Breast epithelium (tissue), 3 donors: ENCODE results near the gene ADPRH.

Source experiments
- CTCF ChIP-seq, 3 donors: fragments of 450-650 bp; IDR thresholded peaks; one replicate each; pipeline ENCODE4 v1.5.1; 2016 to 2017; ENCODE audit warnings: antibody characterized with exemption in 3 of 3, mild to moderate bottlenecking in 3 of 3, moderate library complexity in 3 of 3
- POLR2A ChIP-seq: fragments of 450-650 bp; IDR thresholded peaks from one replicate; pipeline ENCODE4 v1.6.1; 2016; ENCODE audit warnings: antibody characterized with exemption, mild to moderate bottlenecking, moderate library complexity
- POLR2AphosphoS5 ChIP-seq, 3 donors: sonication (generic); formaldehyde crosslinking; IDR thresholded peaks; one replicate each; pipeline ENCODE4 v1.6.1; 2017; ENCODE audit warnings: antibody characterized with exemption in 3 of 3

- TF ChIP-seq CTCF (IDR thresholded peaks at IDR 0.05) (no peak), POLR2A (no peak), POLR2AphosphoS5 (IDR thresholded peaks at IDR 0.05) (no peak)
Observed at GRCh38 chr3:119530456-119530855, 48.8 kb upstream of the ADPRH start.
